Measurements from ENCODE around the gene TRIM6.
"Not testable (repeated sequence)": the region's sequence is repeated elsewhere in the genome, so short reads cannot be mapped to it uniquely, and the experiment has no call there.

TRIM6 gene

DNA sequence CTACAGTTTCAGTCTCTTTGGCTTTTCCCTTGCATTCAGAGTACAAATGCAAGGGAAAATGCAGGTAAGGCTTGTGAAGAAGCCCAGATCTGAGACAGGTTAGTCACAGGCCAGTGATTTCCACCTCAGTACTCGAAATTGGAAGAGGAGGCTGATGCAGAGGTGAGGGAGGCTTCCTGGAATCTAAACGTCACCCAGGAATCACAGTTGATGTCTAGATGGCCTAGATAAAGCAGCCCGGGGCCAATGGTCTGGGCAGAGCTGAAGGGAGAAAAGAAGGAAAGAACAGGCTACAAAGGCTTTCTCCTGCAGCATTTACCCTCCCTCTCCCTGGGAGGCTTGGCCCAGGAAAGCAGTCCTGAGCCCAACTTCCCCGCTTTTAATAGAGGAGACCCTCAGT, 8.5 kb downstream of the TRIM6 start:
- no peak for DNase-seq

DNA sequence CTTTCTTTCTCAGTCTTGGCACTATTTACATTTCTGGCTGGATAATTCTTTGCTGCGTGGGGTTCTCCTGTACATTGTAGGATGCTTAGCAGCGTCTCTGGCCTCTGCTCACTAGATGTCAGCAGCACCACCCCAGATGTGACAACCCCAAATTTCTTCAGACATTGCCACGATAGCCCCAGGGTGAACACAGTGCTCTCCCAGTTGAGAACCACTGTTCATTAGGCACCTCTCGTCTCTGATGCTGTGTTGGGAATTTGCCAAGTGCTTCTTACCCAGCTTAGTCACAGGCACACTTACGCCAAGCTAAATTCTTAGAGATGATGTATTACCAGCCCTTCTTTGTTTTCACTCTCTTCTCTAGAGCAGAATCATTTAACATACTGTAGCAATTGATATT, 9.4 kb downstream of the TRIM6 start:
- DNase-seq, result peak; percentile 72

DNA sequence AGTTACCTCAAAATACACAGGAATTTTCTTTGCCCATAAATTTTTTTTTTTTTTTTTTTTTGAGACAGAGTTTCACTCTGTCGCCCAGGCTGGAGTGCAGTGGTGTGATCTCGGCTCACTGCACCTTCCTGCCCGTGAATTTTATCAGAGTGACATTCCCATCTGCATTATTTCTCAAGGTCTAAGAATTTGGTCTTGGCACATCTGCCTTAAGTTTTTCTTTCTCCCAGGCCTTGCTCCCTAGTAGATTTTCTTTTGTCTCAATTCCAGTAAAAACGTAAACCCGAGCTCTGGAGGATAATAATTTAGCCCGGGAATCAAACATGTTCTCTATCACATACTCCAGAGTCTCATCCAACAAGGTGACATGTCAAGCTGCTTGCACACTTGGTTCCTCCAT, 12.4 kb downstream of the TRIM6 start:
- DNase-seq, result no peak

DNA sequence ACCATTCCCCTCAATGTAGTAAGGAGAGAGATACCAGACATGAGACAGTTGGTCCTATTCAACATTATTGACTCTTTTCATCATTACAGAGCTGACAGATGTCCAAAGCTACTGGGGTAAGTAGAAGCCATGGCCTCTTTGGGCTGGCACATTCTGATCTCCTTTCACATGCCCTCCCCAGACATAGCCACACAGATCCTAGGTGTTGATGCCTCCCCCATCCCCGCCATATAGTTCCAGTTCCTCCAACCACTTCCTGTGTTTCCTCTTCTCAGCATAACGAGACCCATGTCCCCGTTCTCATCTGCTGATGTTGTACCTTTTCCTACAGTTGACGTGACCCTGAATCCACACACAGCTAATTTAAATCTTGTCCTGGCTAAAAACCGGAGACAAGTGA, 14.0 kb downstream of the TRIM6 start:
- no peak for DNase-seq

DNA sequence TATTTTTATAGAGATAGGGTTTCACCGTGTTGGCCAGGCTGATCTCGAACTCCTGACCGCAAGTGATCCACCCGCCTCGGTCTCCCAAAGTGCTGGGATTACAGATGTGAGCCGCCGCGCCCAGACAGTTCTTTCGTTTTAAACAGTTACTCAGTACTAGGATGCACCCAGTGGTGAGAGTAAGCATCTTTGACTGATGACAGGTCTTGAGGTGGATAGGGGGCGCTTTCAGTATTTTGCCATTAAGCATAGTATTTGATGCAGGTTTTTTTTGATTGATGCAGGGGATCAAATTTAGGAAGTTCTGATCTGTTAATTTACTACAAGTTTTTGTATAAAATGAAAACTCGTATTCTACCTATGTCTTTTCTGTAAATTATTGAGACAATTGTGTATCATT, 15.2 kb downstream of the TRIM6 start:
- DNase-seq, result no peak

DNA sequence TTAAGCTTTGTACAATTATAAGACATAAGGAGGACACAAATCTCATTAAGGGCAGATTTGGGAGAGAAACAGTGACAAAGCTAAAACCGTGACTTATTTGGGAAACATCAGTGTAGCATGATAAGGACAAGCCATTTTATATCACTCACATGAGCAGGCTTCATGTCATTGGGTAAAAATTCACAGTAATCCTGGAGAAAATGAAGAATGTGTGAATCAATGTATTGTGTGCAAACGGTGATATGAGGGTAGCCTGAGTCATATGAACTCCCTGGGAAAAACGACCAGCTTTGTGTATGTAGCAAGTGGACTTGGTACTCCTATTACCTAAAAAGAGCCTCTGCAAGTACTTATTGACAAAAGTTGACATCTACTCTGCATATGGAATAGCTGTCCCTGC, 22.4 kb downstream of the TRIM6 start:
- DNase-seq, result peak; percentile 65

DNA sequence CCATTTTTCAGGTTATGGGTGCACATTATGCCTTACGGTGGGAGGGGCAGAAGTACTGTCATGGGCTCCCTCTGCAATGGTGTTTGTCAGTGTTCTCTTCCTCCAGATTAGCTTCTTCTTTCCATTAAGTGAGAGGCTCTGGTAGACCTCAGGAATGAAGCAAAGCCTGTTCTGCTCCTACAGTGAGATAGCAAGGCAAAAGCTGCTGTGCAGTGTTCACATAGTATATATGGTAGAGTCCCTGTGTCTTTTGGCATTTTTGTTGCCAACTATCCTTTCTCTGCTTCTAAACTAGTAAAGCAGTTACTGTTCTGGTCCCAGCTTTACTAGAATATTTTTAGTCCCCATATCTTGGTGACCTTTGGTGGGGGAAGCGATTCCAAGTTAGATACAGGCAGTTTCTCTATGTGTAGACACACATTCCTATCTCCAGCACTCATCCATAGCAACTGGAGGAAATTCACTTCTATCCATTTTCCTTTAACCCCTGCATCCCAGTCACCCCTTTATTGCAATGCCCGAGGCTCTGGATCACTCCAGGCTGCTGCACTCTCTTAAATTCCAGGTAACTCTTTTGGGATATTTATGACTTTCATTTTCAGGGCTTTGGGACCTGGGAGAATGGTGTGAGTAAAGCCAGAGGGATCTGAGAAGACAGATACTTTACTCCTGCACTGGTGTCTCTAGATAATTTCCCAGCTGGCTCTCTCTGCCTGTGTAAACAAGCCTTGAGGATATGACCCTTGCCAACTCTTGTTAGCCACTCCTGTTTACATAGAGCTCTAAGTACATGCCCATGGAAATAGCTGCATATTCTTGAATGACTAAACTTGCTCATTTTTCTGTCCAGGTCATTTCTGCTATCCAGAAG, 24.4 kb downstream of the TRIM6 start:
- peak; percentile 81 for DNase-seq

DNA sequence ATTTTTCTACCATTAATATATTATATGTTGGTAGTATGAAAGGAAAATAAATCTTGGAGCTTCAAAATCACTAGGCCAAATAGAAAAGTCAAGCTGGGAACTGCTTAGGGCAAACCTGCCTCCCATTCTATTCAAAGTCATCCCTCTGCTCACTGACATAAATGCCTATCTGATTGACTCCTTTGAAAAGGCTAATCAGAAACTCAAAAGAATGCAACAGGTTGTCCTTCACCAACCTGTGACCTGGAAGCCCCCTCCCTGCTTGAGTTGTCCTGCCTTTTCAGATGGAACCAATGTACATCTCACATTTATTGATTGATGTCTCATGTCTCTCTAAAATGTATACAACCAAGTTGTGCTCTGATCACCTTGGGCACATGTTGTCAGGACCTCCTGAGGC, 25.1 kb downstream of the TRIM6 start:
- no peak for DNase-seq

DNA sequence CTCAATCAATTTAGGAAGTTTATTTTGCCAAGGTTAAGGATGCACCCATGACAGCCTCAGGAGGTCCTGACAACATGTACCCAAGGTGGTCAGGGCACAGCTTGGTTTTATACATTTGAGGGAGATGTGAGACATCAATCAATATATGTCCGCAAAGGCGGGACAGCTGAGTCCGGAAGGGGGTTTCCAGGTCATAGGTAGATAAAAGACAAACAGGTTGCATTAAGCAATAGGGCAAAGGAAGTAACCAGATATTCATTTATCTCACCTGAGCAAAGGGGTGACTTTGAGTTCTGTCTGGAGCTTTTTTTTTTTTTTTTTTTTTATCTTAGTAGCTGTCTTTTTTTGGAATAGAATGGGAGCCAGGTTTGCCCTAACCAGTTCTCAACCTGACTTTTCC, 26.4 kb downstream of the TRIM6 start:
- no peak for DNase-seq

DNA sequence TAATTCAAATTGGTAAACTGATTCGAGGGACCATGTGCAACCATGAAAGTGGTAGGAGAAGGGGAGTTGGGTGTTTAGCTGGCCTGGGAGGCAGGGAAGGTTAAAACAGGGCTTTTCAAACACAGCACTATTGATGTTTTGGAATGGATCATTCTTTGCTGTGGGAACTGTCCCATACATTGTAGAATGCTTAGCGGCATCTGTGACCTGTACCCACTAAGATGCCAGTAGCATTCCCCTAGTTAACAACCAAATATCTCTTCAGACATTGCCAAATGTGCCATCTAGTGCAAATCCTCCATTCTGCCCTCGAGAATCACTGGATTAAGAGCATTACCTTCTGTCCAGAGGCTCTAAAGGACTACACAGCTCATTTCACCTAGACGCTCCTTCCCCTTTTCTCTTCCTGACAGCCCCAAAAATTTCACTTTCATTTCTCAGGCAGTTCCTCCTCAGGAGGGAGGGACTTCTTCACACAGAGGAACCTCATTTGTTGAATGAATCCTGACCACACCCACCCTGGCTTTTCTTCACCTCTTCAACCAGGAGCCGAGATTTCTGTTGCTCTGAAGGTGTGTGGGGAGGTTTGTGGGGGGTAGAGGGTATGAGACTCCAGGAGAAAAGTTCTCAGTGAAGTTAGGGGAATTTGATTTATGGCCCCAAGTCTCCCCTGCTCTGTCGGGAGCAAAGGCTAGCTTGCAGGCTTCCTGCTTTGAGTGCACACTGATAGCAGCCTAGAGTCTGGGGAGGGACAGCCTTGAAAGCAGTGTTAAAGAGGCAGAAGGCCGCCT, 28.2 kb downstream of the TRIM6 start, which contains the start of gene TRIM34:
Gene TRIM34, plus strand, starts transcription at position 513 of the 791 bp plus-strand sequence. CDS start 7,331 bp downstream, outside the sequence.
- peak; percentile 81 for DNase-seq

DNA sequence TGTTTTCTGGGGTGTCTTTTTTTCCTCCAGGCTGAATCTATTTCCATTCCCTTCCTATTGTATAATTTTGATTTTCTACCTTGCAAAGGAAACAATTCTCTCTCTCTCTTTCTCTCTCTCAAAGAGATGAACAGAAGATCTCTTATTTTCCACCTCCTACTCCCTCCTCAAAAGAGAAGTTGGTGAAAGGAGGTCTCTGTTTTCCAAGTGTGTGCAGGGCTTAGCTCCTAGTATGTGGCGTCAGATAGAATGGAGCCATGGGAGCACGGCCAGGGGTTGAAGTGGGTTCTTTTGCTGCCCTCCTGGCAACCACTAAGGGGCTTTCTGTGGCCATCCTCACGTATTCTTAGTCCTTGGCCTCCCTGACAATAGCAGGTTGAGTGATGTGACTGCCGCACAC, 28.8 kb downstream of the TRIM6 start:
- DNase-seq, result no peak

DNA sequence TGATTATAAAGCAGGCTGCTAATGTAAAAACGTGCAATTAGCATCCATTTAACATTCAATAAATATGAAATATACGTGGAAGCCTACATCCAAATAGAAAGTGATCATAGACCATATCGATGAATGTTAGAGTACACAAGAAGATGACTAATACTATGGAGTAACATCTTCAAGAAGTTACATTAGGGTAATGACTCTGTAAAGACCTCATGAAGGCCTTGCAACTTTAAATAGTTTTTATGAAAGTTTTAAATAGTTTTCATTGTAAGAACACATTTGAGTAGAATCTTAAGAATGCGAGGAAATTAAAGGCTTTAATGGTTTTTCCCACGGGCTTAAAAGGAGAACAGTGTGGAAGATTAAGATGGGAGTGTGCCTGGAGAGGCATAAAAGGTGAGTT, 29.8 kb downstream of the TRIM6 start:
- no peak for DNase-seq

DNA sequence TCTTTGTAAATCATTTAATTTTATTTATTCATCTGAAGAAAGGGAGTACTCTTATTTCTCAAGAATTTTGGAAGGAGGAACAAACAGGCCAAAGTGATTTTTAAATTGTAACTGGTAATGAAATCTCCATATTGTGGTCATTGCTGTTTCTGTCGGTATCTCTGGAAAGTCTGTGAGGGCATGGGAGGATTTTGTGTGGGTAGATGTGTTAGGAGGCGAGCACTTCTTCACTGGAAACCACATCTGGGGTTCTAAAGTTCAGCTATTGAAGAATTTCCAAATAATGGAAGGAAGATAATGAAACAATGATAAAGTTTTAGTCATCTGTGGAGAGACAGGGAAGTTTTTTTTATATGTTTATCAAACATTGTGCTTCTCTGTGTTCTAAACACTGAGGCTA, 35.0 kb downstream of the TRIM6 start:
- no peak for DNase-seq

DNA sequence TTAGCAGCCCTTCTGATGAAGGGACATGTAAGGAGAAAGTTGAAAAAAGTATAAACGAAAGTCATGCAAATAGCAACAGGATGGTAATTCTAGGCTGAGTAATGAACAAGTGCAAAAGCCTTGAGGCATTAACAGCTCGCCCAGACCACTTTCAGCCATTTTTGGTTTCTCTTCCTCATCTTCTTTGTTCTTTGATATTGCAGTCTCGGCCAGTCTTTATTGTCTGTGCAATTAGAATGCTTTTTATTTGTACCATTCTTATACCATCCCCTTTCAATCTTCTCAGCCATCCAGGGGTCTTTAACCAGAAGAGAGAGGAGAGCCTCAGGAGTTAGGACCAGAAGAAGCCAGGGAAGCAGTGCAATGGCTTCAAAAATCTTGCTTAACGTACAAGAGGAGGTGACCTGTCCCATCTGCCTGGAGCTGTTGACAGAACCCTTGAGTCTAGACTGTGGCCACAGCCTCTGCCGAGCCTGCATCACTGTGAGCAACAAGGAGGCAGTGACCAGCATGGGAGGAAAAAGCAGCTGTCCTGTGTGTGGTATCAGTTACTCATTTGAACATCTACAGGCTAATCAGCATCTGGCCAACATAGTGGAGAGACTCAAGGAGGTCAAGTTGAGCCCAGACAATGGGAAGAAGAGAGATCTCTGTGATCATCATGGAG, 35.7 kb downstream of the TRIM6 start:
- no peak for DNase-seq

DNA sequence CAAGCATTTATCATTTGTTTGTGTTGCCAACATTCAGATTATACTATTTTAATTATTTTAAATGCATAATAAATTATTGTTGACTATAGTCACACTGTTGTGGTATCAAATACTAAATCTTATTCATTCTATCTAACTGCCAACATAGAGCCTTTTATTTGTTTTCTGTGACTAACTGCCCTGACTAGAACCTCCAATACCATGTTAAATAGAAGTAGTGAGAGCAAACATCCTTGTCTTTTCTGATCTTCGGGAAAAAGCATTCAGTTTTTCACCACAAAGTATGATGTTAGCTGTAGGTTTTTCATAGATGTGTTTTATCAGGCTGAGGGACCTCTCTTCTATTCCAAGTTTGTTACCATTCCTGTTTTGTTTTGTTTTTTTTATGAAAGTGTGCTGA, 43.5 kb downstream of the TRIM6 start:
- DNase-seq, result no peak

DNA sequence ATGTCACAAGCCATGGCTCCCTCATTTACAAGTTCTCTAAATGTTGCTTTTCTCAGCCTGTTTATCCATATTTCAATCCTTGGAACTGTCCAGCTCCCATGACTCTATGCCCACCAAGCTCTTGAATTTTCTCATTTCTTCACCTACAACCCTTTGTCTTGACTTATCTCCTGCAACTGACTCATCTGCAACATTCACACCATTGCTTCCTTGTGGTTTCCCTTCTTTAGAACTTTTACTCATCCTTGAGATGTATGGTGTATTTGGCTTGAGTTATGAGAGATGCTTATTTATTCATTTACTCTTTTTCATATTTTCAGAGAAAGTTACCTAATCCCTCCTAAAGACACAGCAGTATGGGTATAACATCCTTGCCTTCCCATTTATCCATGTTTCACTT, 47.1 kb downstream of the TRIM6 start:
- DNase-seq, result no peak

DNA sequence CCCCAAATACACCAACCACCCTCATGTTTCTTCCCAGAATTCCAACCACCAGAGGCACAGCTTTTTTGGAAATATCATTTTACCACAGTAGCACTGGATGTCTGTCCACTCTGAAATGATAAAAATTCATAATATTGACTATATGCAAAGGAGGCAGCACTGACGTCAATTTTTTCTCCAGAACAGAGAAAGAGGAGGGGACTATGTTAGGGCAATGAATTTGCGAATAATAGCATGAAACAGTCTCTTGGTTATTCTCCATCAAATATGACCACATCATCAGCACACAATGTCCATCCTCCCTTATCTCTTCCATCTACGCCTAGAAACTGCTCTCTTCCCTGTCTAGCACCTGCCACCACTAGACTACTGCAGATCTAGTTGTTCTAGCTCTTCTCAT, 49.7 kb downstream of the TRIM6 start:
- DNase-seq, result no peak

DNA sequence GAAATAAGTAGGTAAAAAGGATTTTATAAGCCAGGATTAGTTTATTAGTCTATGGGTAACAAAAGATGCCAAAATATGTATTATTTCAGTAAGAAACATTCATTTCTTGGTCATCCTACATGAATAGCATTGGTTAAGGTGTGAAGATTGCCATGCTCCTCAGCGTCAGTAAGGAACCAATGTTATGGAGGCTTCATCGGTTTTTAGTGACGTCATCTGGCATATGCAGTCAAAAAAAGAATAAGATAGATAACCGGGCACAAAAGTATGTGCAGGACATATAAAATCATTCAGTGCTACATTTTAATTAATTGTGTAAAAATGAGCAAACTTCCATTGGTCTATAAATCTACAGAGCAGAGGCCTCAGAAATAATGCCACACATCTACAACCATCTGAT, 59.0 kb downstream of the TRIM6 start:
- DNase-seq, result no peak

DNA sequence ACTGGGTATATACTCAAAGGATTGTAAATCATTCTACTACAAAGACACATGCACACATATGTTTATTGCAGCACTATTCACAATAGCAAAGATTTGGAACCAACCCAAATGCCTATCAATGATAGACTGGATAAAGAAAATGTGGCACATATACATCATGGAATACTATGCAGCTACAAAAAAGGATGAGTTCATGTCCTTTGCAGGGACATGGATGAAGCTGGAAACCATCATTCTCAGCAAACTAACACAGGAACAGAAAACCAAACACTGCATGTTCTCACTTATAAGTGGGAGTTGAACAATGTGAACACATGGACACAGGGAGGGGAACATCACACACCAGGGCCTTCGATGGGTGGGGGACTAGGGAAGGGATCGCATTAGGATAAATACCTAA, 60.5 kb downstream of the TRIM6 start:
- DNase-seq, result not testable (repeated sequence)

DNA sequence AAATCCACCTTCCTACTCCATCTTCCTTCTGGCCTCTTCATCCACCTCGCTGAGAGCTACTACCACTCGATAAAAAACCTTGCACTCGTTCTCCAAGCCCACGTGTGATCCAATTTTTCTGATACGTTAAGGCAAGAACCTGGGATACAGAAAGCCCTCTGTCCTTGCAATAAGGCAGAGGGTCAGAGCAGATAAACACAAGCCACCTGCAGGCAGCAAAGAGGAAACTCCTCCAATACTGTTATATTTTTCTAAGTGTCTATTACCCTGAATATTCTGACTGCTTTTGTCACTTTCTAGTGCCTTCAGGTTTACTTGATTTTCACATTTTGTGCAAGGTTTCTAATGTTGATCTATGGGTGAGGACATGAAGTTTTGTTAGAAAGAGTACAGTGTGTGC, 61.9 kb downstream of the TRIM6 start:
- DNase-seq, result no peak

Measured in NCI-H226 (cell line).